HG03025 (cell line): ENCODE data around the gene ZPLD1.

ENCODE experiments used
- ATAC-seq: cut with Tn5 transposase; IDR thresholded peaks from one replicate; pipeline ENCODE4 v1.9.1; 2021; ENCODE audit warnings: mild to moderate bottlenecking, moderate library complexity; ENCODE audit not compliant: unreplicated experiment, low FRiP score

The ZPLD1 gene

GRCh38 chr3:102521246-102521645 is 86.4 kb downstream of the ZPLD1 start:
- ATAC-seq = no peak

- no peak for ATAC-seq
These were observed 90.8 kb downstream of the ZPLD1 start for GRCh38 chr3:102525624-102526023.

- ATAC-seq = no peak
These were observed 92.0 kb downstream of the ZPLD1 start for GRCh38 chr3:102526865-102527264.

- no peak for ATAC-seq
These were observed 93.9 kb downstream of the ZPLD1 start for GRCh38 chr3:102528727-102529126.
